ENCODE results near the gene NTM.

NTM gene

GRCh38 chr11:132033051-132033450, 662.6 kb downstream of the NTM start:
- no peak for FAIRE-seq

GRCh38 chr11:132035228-132035627, 664.8 kb downstream of the NTM start:
- FAIRE-seq, result no peak

GRCh38 chr11:132035766-132036165, 665.4 kb downstream of the NTM start:
- no peak for FAIRE-seq

GRCh38 chr11:132036220-132036619, 665.8 kb downstream of the NTM start:
- no peak for FAIRE-seq

GRCh38 chr11:132036746-132037466, 666.5 kb downstream of the NTM start:
- FAIRE-seq, result no peak

GRCh38 chr11:132037467-132037862, 667.0 kb downstream of the NTM start:
- FAIRE-seq, result no peak

- no peak for FAIRE-seq
Measured at GRCh38 chr11:132037956-132038355, 667.5 kb downstream of the NTM start.

GRCh38 chr11:132039521-132039920, 669.1 kb downstream of the NTM start:
- no peak for FAIRE-seq

GRCh38 chr11:132042296-132042695, 671.9 kb downstream of the NTM start:
- no peak for FAIRE-seq

GRCh38 chr11:132043714-132044113, 673.3 kb downstream of the NTM start:
- no peak for FAIRE-seq

GRCh38 chr11:132045107-132045506, 674.7 kb downstream of the NTM start:
- FAIRE-seq, result no peak

GRCh38 chr11:132046288-132046865, 676.0 kb downstream of the NTM start:
- no peak for FAIRE-seq

GRCh38 chr11:132047167-132047566, 676.8 kb downstream of the NTM start:
- no peak for FAIRE-seq

GRCh38 chr11:132048040-132048439, 677.6 kb downstream of the NTM start:
- FAIRE-seq, result no peak

- no peak for FAIRE-seq
Measured at GRCh38 chr11:132049205-132049604, 678.8 kb downstream of the NTM start.

GRCh38 chr11:132050049-132050448, 679.6 kb downstream of the NTM start:
- no peak for FAIRE-seq

GRCh38 chr11:132050577-132051165, 680.3 kb downstream of the NTM start:
- no peak for FAIRE-seq

- no peak for FAIRE-seq
Measured at GRCh38 chr11:132051704-132052103, 681.3 kb downstream of the NTM start.

- no peak for FAIRE-seq
Measured at GRCh38 chr11:132052342-132052741, 681.9 kb downstream of the NTM start.

- FAIRE-seq, result no peak
Measured at GRCh38 chr11:132052904-132053303, 682.5 kb downstream of the NTM start.

GRCh38 chr11:132054822-132055221, 684.4 kb downstream of the NTM start:
- FAIRE-seq, result no peak

GRCh38 chr11:132055296-132055695, 684.9 kb downstream of the NTM start:
- no peak for FAIRE-seq

- FAIRE-seq, result no peak
Measured at GRCh38 chr11:132056689-132057088, 686.3 kb downstream of the NTM start.

- no peak for FAIRE-seq
Measured at GRCh38 chr11:132057266-132057665, 686.9 kb downstream of the NTM start.
